ENCODE data around the gene MYLK2.

The MYLK2 gene

GRCh38 chr20:31816221-31816620 lies 2.9 kb upstream of the MYLK2 start:
- TF ChIP-seq YY1 (IDR thresholded peaks at IDR 0.05; ENCODE audit: low read depth) (no peak), CEBPB (IDR thresholded peaks at IDR 0.05) (no peak), CREB1 (IDR thresholded peaks at IDR 0.05; ENCODE audit: low read depth) (no peak)

- no peak for TF ChIP-seq CREB1 (IDR thresholded peaks at IDR 0.05; ENCODE audit: low read depth)
- TF ChIP-seq EP300 (IDR thresholded peaks at IDR 0.05; ENCODE audit: borderline replicate concordance): no peak
Measured at GRCh38 chr20:31817461-31817860, 1.7 kb upstream of the MYLK2 start.

- TF ChIP-seq USF1 (IDR thresholded peaks at IDR 0.05): no peak
- no peak for TF ChIP-seq YY1 (IDR thresholded peaks at IDR 0.05; ENCODE audit: low read depth)
- TF ChIP-seq ZBTB7A (IDR thresholded peaks at IDR 0.05; ENCODE audit: low read depth): no peak
- no peak for TF ChIP-seq EGR1 (IDR thresholded peaks at IDR 0.05)
- no peak for TF ChIP-seq REST (IDR thresholded peaks at IDR 0.05; ENCODE audit: low read depth)
- no peak for TF ChIP-seq EP300 (IDR thresholded peaks at IDR 0.05; ENCODE audit: borderline replicate concordance)
- TF ChIP-seq FOXM1 (IDR thresholded peaks at IDR 0.05; ENCODE audit: borderline replicate concordance, low read depth): no peak
- no peak for TF ChIP-seq CEBPB (IDR thresholded peaks at IDR 0.05)
- no peak for TF ChIP-seq CREB1 (IDR thresholded peaks at IDR 0.05; ENCODE audit: low read depth)
- no peak for TF ChIP-seq MAX (IDR thresholded peaks at IDR 0.05)
- TF ChIP-seq NFIC (IDR thresholded peaks at IDR 0.05): no peak
- no peak for TF ChIP-seq RAD21 (IDR thresholded peaks at IDR 0.05; ENCODE audit: low read depth)
- TF ChIP-seq TAF1 (IDR thresholded peaks at IDR 0.05; ENCODE audit: low read depth): no peak
- no peak for TF ChIP-seq TCF12 (IDR thresholded peaks at IDR 0.05; ENCODE audit: low read depth)
- no peak for TF ChIP-seq TEAD4 (IDR thresholded peaks at IDR 0.05)
Measured at GRCh38 chr20:31818376-31818908, 714 bp upstream of the MYLK2 start.

- TF ChIP-seq MAX (IDR thresholded peaks at IDR 0.05): no peak
- no peak for TF ChIP-seq USF1 (IDR thresholded peaks at IDR 0.05)
Measured at GRCh38 chr20:31820228-31820627, 1.1 kb downstream of the MYLK2 start.

- no peak for TF ChIP-seq EGR1 (IDR thresholded peaks at IDR 0.05)
- peak; percentile 50 for TF ChIP-seq NFIC (IDR thresholded peaks at IDR 0.05)
Measured at GRCh38 chr20:31821427-31821826, 2.3 kb downstream of the MYLK2 start.

GRCh38 chr20:31822421-31823330 lies 3.5 kb downstream of the MYLK2 start:
- TF ChIP-seq TAF1 (IDR thresholded peaks at IDR 0.05; ENCODE audit: low read depth) (no peak), YY1 (IDR thresholded peaks at IDR 0.05; ENCODE audit: low read depth) (no peak), EGR1 (IDR thresholded peaks at IDR 0.05) (no peak), TEAD4 (IDR thresholded peaks at IDR 0.05) (no peak; the same call in 1 of the 2 replicates), EP300 (IDR thresholded peaks at IDR 0.05; ENCODE audit: borderline replicate concordance) (peak; percentile 79; the same call in 1 of the 2 replicates), FOXM1 (IDR thresholded peaks at IDR 0.05; ENCODE audit: borderline replicate concordance, low read depth) (no peak), CREB1 (IDR thresholded peaks at IDR 0.05; ENCODE audit: low read depth) (no peak), RAD21 (IDR thresholded peaks at IDR 0.05; ENCODE audit: low read depth) (peak; percentile 96), CEBPB (IDR thresholded peaks at IDR 0.05) (no peak), NFIC (IDR thresholded peaks at IDR 0.05) (peak; percentile 90), USF1 (IDR thresholded peaks at IDR 0.05) (no peak), MAX (IDR thresholded peaks at IDR 0.05) (no peak), TCF12 (IDR thresholded peaks at IDR 0.05; ENCODE audit: low read depth) (peak; percentile 89), REST (IDR thresholded peaks at IDR 0.05; ENCODE audit: low read depth) (no peak), ZBTB7A (IDR thresholded peaks at IDR 0.05; ENCODE audit: low read depth) (no peak)

Data from Ishikawa (cell line).